ENCODE results near the gene ZNF611. TPM values are rescaled to one million over a fixed set of nuclear protein-coding genes. Genes with fewer than 3 reads are reported as not detected.
"Not testable (repeated sequence)": the region's sequence is repeated elsewhere in the genome, so short reads cannot be mapped to it uniquely, and the experiment has no call there.

The ZNF611 gene
- total and polyA plus RNA-seq, 4 donors, result 0.50 to 12.7 (median 2.7) TPM

GRCh38 chr19:52749780-52750179, 14.9 kb upstream of the ZNF611 start:
- Histone ChIP-seq H3K4me1 (ENCODE audit: control insufficient read depth in 4 of 4, insufficient read depth in 4 of 4, low read length in 3 of 4) (no peaks in the 10 kb centered on the region), H3K27me3 (ENCODE audit: control insufficient read depth in 4 of 4, insufficient read depth in 4 of 4, low read length in 3 of 4) (no peaks in the 10 kb centered on the region), H3K36me3 (ENCODE audit: control insufficient read depth in 4 of 4, insufficient read depth in 3 of 4, low read depth in 1 of 4, low read length in 3 of 4) (no peaks in the 10 kb centered on the region), H3K9ac (ENCODE audit: low read depth in 1 of 2, low read length in 2 of 2) (no peak overlapping the region), H3K9me3 (ENCODE audit: control insufficient read depth in 4 of 4, low read length in 3 of 4) (peaks cover 0 to 3% (median 1%) of the 10 kb centered on the region in 4 donors), H3K4me3 (ENCODE audit: low read depth in 1 of 3, low read length in 3 of 3) (no peak overlapping the region), H3K27ac (ENCODE audit: low read depth in 1 of 2, low read length in 2 of 2) (no peak overlapping the region)
- no peak for DNase-seq (ENCODE audit: low spot score)
- WGBS, result 53% methylated on average over 4 of the region's 4 CpGs
- no peak for TF ChIP-seq SP1 (IDR thresholded peaks at IDR 0.05)
- TF ChIP-seq JUND (IDR thresholded peaks at IDR 0.05), result no peak
- no peak for TF ChIP-seq HNF4A (conservative IDR thresholded peaks at IDR 0.05)
- no peak for TF ChIP-seq FOXA1 (IDR thresholded peaks at IDR 0.05)

- Histone ChIP-seq H3K9ac (ENCODE audit: low read depth in 1 of 2, low read length in 2 of 2) (no peak overlapping the region), H3K4me1 (ENCODE audit: control insufficient read depth in 4 of 4, insufficient read depth in 4 of 4, low read length in 3 of 4) (no peaks in the 10 kb centered on the region), H3K9me3 (ENCODE audit: control insufficient read depth in 4 of 4, low read length in 3 of 4) (peaks cover 0 to 9% (median under 1%) of the 10 kb centered on the region in 4 donors), H3K36me3 (ENCODE audit: control insufficient read depth in 4 of 4, insufficient read depth in 3 of 4, low read depth in 1 of 4, low read length in 3 of 4) (no peaks in the 10 kb centered on the region), H3K27me3 (ENCODE audit: control insufficient read depth in 4 of 4, insufficient read depth in 4 of 4, low read length in 3 of 4) (no peaks in the 10 kb centered on the region), H3K4me3 (ENCODE audit: low read depth in 1 of 3, low read length in 3 of 3) (no peak overlapping the region), H3K27ac (ENCODE audit: low read depth in 1 of 2, low read length in 2 of 2) (no peak overlapping the region)
- WGBS, result 22% methylated on average over 8 of the region's 8 CpGs
- TF ChIP-seq, protein P1, sequence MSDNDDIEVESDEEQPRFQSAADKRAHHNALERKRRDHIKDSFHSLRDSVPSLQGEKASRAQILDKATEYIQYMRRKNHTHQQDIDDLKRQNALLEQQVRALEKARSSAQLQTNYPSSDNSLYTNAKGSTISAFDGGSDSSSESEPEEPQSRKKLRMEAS (IDR thresholded peaks at IDR 0.05), result no peak
- TF ChIP-seq TAF1 (conservative IDR thresholded peaks at IDR 0.05) (no peak), SP1 (IDR thresholded peaks at IDR 0.05) (no peak), RAD21 (IDR thresholded peaks at IDR 0.05) (peak; percentile 34 to 62), FOXA1 (IDR thresholded peaks at IDR 0.05) (no peak), FOXA2 (IDR thresholded peaks at IDR 0.05) (no peak), EGR1 (IDR thresholded peaks at IDR 0.05; ENCODE audit: low read depth in 2 of 2) (no peak), JUND (IDR thresholded peaks at IDR 0.05) (no peak), HNF4A (conservative IDR thresholded peaks at IDR 0.05) (no peak)
- TF ChIP-seq, protein P2, sequence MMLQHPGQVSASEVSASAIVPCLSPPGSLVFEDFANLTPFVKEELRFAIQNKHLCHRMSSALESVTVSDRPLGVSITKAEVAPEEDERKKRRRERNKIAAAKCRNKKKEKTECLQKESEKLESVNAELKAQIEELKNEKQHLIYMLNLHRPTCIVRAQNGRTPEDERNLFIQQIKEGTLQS (IDR thresholded peaks at IDR 0.05), result no peak
- TF ChIP-seq, protein P3, sequence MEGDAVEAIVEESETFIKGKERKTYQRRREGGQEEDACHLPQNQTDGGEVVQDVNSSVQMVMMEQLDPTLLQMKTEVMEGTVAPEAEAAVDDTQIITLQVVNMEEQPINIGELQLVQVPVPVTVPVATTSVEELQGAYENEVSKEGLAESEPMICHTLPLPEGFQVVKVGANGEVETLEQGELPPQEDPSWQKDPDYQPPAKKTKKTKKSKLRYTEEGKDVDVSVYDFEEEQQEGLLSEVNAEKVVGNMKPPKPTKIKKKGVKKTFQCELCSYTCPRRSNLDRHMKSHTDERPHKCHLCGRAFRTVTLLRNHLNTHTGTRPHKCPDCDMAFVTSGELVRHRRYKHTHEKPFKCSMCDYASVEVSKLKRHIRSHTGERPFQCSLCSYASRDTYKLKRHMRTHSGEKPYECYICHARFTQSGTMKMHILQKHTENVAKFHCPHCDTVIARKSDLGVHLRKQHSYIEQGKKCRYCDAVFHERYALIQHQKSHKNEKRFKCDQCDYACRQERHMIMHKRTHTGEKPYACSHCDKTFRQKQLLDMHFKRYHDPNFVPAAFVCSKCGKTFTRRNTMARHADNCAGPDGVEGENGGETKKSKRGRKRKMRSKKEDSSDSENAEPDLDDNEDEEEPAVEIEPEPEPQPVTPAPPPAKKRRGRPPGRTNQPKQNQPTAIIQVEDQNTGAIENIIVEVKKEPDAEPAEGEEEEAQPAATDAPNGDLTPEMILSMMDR (IDR thresholded peaks at IDR 0.05; ENCODE audit: low read depth, low read length, missing input control), result peak; percentile 44
- DNase-seq (ENCODE audit: low spot score), result no peak
Observed at GRCh38 chr19:52748336-52748950, 13.6 kb upstream of the ZNF611 start.

DNA sequence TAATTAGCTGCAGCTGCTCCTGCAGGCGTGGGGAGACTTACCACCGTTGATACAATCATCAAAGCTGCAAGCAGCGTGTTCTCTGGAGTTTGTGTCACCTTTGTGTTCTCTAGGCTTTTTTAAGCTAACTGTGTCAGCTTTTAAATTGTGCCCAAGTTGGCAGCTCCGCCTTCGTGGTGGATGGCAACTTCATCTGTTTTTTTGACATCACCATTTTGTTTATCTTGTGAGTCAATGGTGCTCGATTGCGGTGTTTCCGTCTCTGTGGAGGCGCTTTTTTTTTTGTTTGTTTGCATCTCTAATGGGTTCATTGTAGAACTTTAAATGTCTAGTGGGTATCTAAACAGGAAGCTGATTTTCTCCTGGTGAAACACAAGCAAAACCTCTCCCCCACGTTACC, 11.1 kb upstream of the ZNF611 start:
- not testable (repeated sequence) for DNase-seq (ENCODE audit: low spot score); H3K4me3 ChIP-seq (ENCODE audit: low read depth in 1 of 3, low read length in 3 of 3); H3K36me3 ChIP-seq (ENCODE audit: control insufficient read depth in 4 of 4, insufficient read depth in 3 of 4, low read depth in 1 of 4, low read length in 3 of 4); H3K4me1 ChIP-seq (ENCODE audit: control insufficient read depth in 4 of 4, insufficient read depth in 4 of 4, low read length in 3 of 4); H3K9me3 ChIP-seq (ENCODE audit: control insufficient read depth in 4 of 4, low read length in 3 of 4); H3K9ac ChIP-seq (ENCODE audit: low read depth in 1 of 2, low read length in 2 of 2); H3K27me3 ChIP-seq (ENCODE audit: control insufficient read depth in 4 of 4, insufficient read depth in 4 of 4, low read length in 3 of 4); H3K27ac ChIP-seq (ENCODE audit: low read depth in 1 of 2, low read length in 2 of 2)
- WGBS, result 36% methylated on average over 10 of the region's 10 CpGs

GRCh38 chr19:52743091-52743490, 8.2 kb upstream of the ZNF611 start:
- Histone ChIP-seq H3K9me3 (ENCODE audit: control insufficient read depth in 4 of 4, low read length in 3 of 4) (peaks cover 2 to 9% (median 3%) of the 10 kb centered on the region in 4 donors), H3K4me3 (ENCODE audit: low read depth in 1 of 3, low read length in 3 of 3) (no peak overlapping the region), H3K4me1 (ENCODE audit: control insufficient read depth in 4 of 4, insufficient read depth in 4 of 4, low read length in 3 of 4) (no peaks in the 10 kb centered on the region), H3K27ac (ENCODE audit: low read depth in 1 of 2, low read length in 2 of 2) (no peak overlapping the region), H3K27me3 (ENCODE audit: control insufficient read depth in 4 of 4, insufficient read depth in 4 of 4, low read length in 3 of 4) (peaks cover 0 to 2% (median 0%) of the 10 kb centered on the region in 4 donors), H3K36me3 (ENCODE audit: control insufficient read depth in 4 of 4, insufficient read depth in 3 of 4, low read depth in 1 of 4, low read length in 3 of 4) (no peaks in the 10 kb centered on the region), H3K9ac (ENCODE audit: low read depth in 1 of 2, low read length in 2 of 2) (no peak overlapping the region)
- TF ChIP-seq, protein P2 (IDR thresholded peaks at IDR 0.05), result no peak
- TF ChIP-seq SP1 (IDR thresholded peaks at IDR 0.05), result no peak
- no peak for TF ChIP-seq FOXA1 (IDR thresholded peaks at IDR 0.05)
- no peak for TF ChIP-seq EGR1 (IDR thresholded peaks at IDR 0.05; ENCODE audit: low read depth in 2 of 2)
- no peak for TF ChIP-seq YY1 (IDR thresholded peaks at IDR 0.05)
- no peak for TF ChIP-seq FOXA2 (IDR thresholded peaks at IDR 0.05)
- no peak for DNase-seq (ENCODE audit: low spot score)
- WGBS, result 87% methylated on average over 3 of the region's 3 CpGs
